ENCODE results near the gene OR4D11.
A peak's percentile ranks its signal among the peaks of the same experiment; 100 is the strongest.
"Not testable (repeated sequence)": the region's sequence is repeated elsewhere in the genome, so short reads cannot be mapped to it uniquely, and the experiment has no call there.

The OR4D11 gene

GRCh38 chr11:59503276-59503675 is at the start of gene OR4D11:
OR4D11 (plus strand) TSS chr11:59503576; CDS start chr11:59503576, 0 bp downstream.
- no peak for DNase-seq

- no peak for DNase-seq
Measured at GRCh38 chr11:59456661-59457060, 46.7 kb upstream of the OR4D11 start, which contains the start of gene OR4D6. OR4D6 (plus strand) TSS chr11:59456961; CDS start chr11:59456961, 0 bp downstream.

DNA sequence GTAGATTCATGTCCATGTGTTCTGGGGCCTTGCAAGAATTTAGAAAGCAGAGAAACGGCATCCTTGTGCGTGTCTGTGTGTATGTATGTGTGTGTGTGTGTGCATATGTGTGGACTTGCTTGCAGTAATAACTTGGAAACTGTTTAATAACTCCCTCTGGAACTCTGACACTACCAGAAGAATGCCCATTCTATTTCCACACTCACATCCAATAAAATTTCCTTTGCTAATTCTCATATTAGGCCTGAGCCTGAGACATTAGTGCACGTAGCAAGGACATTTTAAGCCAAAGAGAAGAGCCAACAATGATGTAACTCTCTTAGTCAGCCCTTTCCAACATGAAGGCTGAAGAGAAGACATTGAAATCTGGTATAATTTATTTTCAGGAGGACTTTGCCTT is 43.5 kb upstream of the OR4D11 start:
- DNase-seq: no peak

DNA sequence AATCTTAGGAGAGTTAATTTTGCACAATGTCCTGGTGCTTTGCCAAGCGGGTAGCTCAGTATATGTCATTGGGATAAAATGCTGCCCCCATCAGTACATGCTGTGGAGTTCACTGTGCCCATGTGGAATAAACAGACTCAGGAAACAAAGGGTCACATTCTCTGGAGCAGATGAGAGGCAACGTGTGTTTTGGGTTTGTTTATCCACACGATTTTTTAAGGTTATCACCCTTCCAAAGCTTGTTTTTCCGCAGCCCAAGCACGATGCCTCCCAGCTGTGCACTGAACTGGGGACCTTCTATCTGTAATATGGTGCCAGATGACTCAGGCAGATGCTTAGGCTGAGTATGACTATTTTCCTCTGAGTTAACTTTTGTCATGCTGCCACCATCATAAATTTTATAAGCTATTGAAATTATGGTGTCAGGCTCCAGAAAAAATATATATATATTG is 40.2 kb upstream of the OR4D11 start:
- DNase-seq: peak; percentile 30

- no peak for DNase-seq
Measured at GRCh38 chr11:59473015-59473414, 30.4 kb upstream of the OR4D11 start, which contains the start of gene OR4D10. OR4D10 (plus strand) TSS chr11:59473315; CDS start chr11:59477430, 4,115 bp downstream.

- no peak for DNase-seq
Measured at GRCh38 chr11:59475176-59475575, 28.2 kb upstream of the OR4D11 start.

GRCh38 chr11:59479906-59480305 is 23.5 kb upstream of the OR4D11 start:
- DNase-seq: no peak

GRCh38 chr11:59480359-59480758 is 23.0 kb upstream of the OR4D11 start:
- no peak for DNase-seq

DNA sequence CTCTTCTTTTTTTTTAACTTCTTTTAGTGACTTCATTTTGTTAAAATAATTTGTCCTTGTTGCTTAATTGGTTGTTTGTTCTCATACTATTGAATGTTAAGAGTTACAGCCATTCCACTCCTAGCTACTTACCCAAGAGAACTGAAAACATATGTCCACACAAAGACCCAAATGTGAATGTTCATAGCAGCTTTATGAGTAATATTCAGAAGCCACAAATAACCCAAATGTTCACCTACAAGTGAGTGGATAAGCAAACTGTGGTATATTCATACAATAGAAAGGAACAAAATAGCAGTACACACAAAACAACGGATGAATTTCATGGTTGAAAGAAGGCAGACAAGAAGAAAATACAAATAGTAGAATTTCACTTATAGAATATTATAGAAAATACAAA is 1.4 kb upstream of the OR4D11 start:
- no peak for DNase-seq

DNA sequence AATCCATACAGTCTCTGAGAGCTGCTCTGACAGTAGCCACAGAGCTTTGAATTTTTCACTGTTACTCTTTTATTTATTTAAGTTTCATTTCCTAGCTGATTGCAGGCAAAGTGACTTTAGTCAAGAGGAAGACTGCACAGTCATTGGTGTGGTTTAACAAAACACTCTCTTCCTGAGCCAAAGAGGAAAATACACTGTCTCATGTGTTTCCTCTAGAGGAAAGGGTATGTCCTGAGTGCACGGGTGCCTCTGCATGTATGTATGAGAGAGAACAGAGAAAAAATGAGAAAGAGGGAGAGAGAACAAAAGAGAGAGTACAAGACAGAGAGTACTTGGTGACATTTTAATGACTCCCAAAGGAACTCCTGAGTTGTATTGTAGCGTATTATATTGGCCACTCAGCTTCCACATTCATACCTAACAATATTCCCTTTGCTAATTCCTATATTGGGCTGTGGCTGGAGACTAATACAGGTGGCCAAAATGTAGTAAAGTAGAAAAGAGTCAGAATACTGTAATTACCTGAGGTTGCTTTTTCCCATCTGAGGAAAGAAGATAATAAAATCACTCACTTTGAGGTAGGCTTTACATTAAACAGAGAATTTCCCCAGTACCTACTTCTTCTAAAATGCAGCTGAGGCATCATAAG is 7.7 kb downstream of the OR4D11 start, which contains the start of gene OR4D9:
TSS of gene OR4D9 (plus strand) at position 599 of the 649 bp plus-strand sequence. CDS start 3,374 bp downstream, outside the sequence.
- DNase-seq: no peak

- DNase-seq: no peak
Measured at GRCh38 chr11:59511675-59512074, 8.3 kb downstream of the OR4D11 start.

GRCh38 chr11:59520139-59520538 is 16.8 kb downstream of the OR4D11 start:
- not testable (repeated sequence) for DNase-seq

GRCh38 chr11:59520741-59521140 is 17.4 kb downstream of the OR4D11 start:
- no peak for DNase-seq

DNA sequence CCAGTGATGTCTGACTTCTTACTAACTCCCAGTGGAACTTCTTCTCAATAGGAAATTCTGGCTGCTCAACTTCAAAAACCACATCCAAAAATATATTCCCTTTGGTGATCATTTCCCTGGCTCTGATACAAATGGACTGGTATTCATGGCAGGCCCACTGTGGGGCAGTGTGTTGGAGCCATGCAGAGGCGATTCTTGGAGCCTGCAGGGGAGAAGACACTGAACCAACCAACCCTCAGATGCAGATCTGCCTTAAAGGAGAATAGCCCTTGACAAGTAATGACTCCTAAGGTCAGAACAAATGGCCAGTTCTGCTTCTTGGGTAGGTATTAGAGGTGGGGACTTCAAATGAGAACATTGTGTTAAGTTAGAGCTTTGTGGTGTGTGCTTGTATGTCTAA is 20.2 kb downstream of the OR4D11 start:
- DNase-seq: no peak

GRCh38 chr11:59528711-59529110 is 25.3 kb downstream of the OR4D11 start:
- no peak for DNase-seq

DNA sequence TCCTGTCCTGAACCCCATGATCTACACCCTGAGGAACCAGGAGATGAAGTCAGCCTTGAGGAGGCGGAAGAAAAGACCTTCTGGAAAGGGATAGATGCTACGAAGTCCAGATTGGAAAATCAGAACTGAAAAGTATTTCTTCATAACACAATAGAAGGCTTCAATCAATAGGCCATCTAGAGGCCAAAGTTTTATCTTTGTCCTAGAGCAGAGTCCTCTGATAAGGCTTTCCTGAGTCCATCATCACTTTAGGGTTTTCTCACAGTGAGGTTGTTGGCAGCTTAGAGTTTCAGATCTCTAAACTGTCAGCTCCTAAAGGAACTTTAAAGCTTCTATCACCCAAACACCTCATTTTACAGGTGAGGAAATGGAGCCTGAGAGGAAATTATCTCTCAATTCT is 29.2 kb downstream of the OR4D11 start:
- DNase-seq: no peak

DNA sequence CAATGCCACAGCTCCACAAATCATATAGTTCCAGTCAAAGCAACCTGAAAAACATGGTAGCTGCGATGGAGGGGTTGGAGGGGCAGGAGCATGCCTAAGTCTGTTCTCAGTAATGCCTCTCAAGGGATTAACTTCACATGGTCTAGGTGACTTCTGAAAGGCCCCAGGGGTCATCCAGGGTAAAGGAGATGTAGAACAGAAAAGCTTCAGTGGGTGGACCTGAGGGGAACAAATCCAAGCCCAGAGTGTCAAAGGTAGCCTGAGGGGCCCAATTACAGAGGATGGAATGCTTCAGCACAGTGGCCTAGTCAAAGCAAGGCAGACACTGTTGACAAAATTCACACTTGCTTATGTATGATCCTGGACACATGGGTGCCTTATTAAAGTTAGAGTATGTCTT is 31.3 kb downstream of the OR4D11 start:
- no peak for DNase-seq

GRCh38 chr11:59542142-59542810 is 38.9 kb downstream of the OR4D11 start:
- DNase-seq: no peak

- not testable (repeated sequence) for DNase-seq
Measured at GRCh38 chr11:59543713-59544112, 40.3 kb downstream of the OR4D11 start.

GRCh38 chr11:59544869-59545178 is 41.4 kb downstream of the OR4D11 start:
- no peak for DNase-seq

DNA sequence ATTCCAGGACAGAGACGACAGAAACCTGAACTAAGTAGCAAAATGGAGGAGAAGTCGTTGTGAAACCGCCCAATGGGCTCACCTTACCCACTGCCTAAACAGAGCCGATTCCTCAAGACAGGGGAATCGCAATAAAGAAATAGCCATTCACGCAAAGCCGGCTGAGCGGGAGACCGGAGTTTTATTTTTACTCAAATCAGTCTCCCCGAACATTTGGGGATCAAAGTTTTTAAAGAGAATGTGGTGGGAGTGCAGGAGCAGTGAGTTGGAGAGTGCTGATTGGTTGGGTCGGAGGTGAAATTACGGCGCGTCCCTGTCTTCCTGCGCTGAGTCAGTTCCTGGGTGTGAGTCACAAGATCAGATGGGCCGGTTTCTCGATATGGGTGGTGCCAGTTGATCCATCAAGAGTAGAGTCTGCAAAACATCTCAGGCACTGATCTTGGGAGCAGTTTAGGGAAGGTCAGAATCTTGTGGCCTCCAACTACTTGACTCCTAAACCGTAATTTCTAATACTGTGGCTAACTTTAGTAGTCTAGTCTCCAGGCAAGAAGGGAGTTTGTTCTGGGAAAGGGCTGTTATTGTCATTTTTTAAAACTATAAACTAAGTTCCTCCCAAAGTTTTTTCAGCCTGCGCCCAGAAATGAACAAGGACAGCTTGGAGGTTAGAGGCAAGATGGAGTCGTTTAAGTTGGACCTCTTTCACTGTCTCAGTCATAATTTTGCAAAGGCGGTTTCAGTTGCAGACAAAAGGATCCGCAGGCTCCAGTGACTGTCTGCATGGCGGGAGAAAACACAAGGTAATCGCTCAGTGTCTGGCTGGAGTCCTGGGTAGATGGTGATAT is 42.0 kb downstream of the OR4D11 start:
- no peak for DNase-seq

DNA sequence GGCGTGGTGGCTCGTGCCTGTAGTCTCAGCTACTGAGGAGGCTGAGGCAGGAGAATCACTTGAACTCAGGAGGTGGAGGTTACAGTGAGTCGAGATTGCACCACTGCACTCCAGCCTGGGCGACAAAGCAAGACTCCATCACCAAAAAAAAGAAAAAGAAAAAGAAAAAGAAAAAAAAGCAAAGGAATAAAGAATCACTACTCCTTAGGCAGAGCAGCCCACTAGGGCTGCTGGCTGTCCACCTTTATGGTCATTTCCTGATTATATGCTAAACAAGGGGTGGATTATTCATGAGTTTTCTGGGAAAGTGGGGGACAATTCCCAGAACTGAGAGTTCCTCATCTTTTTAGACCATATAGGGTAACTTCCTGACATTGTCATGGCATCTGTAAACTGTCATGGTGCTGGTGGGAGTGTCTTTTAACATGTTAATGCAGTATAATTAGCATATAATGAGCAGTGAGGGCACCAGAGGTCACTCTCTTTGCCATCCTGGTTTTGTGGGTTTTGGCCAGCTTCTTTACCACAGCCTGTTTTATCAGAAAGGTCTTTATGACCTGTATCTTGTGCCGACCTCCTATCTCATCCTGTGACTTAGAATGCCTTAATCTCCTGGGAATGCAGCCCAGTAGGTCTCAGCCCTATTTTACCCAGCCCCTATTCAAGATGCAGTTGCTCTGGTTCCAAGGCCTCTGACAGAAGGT is 44.4 kb downstream of the OR4D11 start:
- not testable (repeated sequence) for DNase-seq

DNA sequence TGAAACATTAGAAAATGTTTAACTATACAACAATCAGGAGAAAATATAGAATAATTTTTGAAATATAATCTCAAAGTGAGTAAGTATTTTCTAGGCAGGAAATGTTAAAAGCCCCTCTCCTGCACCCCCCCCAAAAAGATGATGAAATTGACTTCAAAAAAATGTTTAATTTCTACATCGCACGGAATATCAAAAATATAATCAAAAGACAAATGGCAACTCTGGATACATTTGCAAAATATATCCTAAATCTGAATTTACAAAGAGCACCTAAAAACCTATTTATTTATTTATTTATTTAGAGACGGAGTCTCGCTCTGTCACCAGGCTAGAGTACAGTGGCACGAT is 44.9 kb downstream of the OR4D11 start:
- DNase-seq: no peak
